GM12801 (cell line): Measurements from ENCODE around the gene SLAMF7.

Experiments
- CTCF ChIP-seq: IDR thresholded peaks from one replicate; pipeline ENCODE4 v1.5.1; 2011; ENCODE audit warnings: control low read depth; ENCODE audit not compliant: insufficient read length; ENCODE audit errors: extremely low read depth

The SLAMF7 gene

DNA sequence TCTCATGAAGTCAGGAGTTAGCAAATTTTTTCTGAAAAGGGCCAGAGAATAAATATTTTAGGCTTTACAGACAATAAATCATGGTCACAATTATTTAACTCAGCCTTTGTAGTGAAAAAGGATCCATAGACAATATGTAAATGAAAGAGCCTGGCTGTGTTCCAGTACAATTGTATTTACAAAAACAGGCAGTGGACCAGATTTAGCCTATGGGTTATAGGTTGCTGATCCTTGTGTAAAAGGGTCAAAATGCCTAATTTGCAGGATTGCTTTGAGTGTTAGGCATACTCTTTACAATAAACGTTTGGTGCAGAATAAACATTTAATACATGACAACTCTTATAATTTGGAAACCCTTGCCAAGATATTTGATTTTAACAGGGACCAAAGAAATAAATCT is 6.5 kb downstream of the SLAMF7 start:
- TF ChIP-seq CTCF, result no peak

GRCh38 chr1:160746836-160747500 is 7.9 kb downstream of the SLAMF7 start:
- TF ChIP-seq CTCF, result no peak

- TF ChIP-seq CTCF, result no peak
These were observed 8.7 kb downstream of the SLAMF7 start for GRCh38 chr1:160747717-160748116.

DNA sequence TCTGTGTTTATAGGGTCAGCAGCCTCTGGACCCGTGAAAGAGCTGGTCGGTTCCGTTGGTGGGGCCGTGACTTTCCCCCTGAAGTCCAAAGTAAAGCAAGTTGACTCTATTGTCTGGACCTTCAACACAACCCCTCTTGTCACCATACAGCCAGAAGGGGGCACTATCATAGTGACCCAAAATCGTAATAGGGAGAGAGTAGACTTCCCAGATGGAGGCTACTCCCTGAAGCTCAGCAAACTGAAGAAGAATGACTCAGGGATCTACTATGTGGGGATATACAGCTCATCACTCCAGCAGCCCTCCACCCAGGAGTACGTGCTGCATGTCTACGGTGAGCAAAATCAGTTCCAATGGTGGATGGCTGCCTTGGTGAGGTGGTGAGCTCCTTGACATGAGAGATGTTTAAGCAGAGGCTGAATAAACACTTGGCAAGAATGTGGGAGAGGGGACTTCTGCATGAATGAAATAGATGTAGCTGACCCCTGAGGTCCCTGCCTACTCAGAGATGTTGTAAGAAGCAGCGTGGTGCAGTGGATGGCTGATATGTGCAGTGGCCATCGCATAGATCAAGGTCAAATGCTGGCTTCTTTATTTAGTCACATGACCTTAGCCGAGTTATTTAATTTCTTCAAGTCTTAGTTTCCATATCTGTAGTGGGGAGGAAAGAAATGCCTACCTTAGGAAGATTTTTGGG is 9.3 kb downstream of the SLAMF7 start:
- TF ChIP-seq CTCF, result no peak

GRCh38 chr1:160748878-160749269 is 9.8 kb downstream of the SLAMF7 start:
- TF ChIP-seq CTCF, result no peak

- no peak for TF ChIP-seq CTCF
These were observed 11.6 kb downstream of the SLAMF7 start for GRCh38 chr1:160750608-160751007.

- no peak for TF ChIP-seq CTCF
These were observed 13.4 kb downstream of the SLAMF7 start for GRCh38 chr1:160752406-160752805.
